K562 (cell line): ENCODE results near the gene ABHD5. TPM values are rescaled to one million over a fixed set of nuclear protein-coding genes. Genes with fewer than 3 reads are reported as not detected.

Experiments
- CREBBP ChIP-seq: IDR thresholded peaks from one replicate; pipeline ENCODE4 v1.6.1; 2012; ENCODE audit warnings: low read depth, mild to moderate bottlenecking, control low read depth, inconsistent platforms, low read length
- CTBP1 ChIP-seq: fragments of 450-650 bp; IDR thresholded peaks from 2 replicates; pipeline ENCODE4 v1.6.1; 2016; ENCODE audit warnings: borderline replicate concordance
- ETV1 ChIP-seq: fragments of 450-650 bp; conservative IDR thresholded peaks from 2 replicates; pipeline ENCODE4 v1.6.1; 2016; ENCODE audit warnings: missing genetic modification characterization, control low read depth, low read depth, missing compliant biosample characterization
- EZH2 ChIP-seq: IDR thresholded peaks from 2 replicates; pipeline ENCODE4 v1.6.1; 2012; ENCODE audit warnings: low read depth, mild to moderate bottlenecking, inconsistent platforms, low read length, borderline replicate concordance
- KLF6 ChIP-seq: fragments of 250-450 bp; sonication (Bioruptor Pico); IDR thresholded peaks from 2 replicates; pipeline ENCODE4 v1.4.0; 2020; ENCODE audit warnings: mild to moderate bottlenecking, moderate library complexity, borderline replicate concordance
- LEF1 ChIP-seq: fragments of 450-650 bp; IDR thresholded peaks from 2 replicates; pipeline ENCODE4 v1.6.1; 2016; ENCODE audit warnings: mild to moderate bottlenecking
- MEF2A ChIP-seq: IDR thresholded peaks from 2 replicates; pipeline ENCODE4 v1.6.1; 2011; ENCODE audit warnings: low read depth, mild to moderate bottlenecking, low read length, moderate library complexity; ENCODE audit not compliant: control insufficient read depth
- NCOA1 ChIP-seq: fragments of 450-650 bp; IDR thresholded peaks from 2 replicates; pipeline ENCODE4 v1.6.1; 2016; ENCODE audit warnings: low read depth
- PCBP2 ChIP-seq: fragments of 200-400 bp; formaldehyde crosslinking; IDR thresholded peaks from 2 replicates; pipeline ENCODE4 v1.6.1; 2018; ENCODE audit warnings: low read length, low read depth, mild to moderate bottlenecking, moderate library complexity; ENCODE audit not compliant: poor library complexity, severe bottlenecking
- PHF21A ChIP-seq: fragments of 450-650 bp; IDR thresholded peaks from 2 replicates; pipeline ENCODE4 v1.6.1; 2017; ENCODE audit warnings: low read depth, borderline replicate concordance
- ZKSCAN1 ChIP-seq: fragments of 150-350 bp; IDR thresholded peaks from 2 replicates; pipeline ENCODE4 v1.6.1; 2016; ENCODE audit warnings: low read depth, low read length
- polyA plus RNA-seq, 8 experiments: library from polyadenylated mRNA; depleted of rRNA in 4 of 8; stranded (reverse) in 5 of 8; unstranded in 3 of 8; fragments of >200 nt; fragmentation: Nextera tagmentation in 2 of 8; fragmentation: Illumina TruSeq in 1 of 8; extraction: Ambion mirVana in 2 of 8; extraction: Trizol in 1 of 8; gene quantifications; 2 replicates each; pipeline versions ENCODE4 v1.2.1 to v1.2.3, GENCODE V29; 2011 to 2014; ENCODE audit warnings: inconsistent platforms in 1 of 8, missing spikeins in 1 of 8
- total RNA-seq, 7 experiments: library from RNA; depleted of rRNA in 6 of 7; stranded (reverse); fragments of >200 nt in 6 of 7; fragmentation: Illumina TruSeq in 2 of 7; extraction: Trizol in 2 of 7; gene quantifications; 2 replicates each; pipeline versions ENCODE4 v1.2.1 to v1.2.3, GENCODE V29; 2011 to 2021; ENCODE audit warnings: low replicate concordance in 1 of 7
- TF ChIP-seq, protein P1 (sequence below): sonication (generic); formaldehyde crosslinking; IDR thresholded peaks from 2 replicates; pipeline ENCODE4 v1.8.0; 2023; ENCODE audit warnings: missing genetic modification reagents, mild to moderate bottlenecking, borderline replicate concordance
- TF ChIP-seq, protein P2 (sequence below): fragments of 250-450 bp; sonication (Bioruptor Pico); IDR thresholded peaks from 2 replicates; pipeline ENCODE4 v1.5.0; 2021; ENCODE audit warnings: mild to moderate bottlenecking, moderate library complexity
- TF ChIP-seq, protein P3 (sequence below): fragments of 450-650 bp; formaldehyde crosslinking; conservative IDR thresholded peaks from 2 replicates; pipeline ENCODE4 v1.4.0; 2022; ENCODE audit warnings: mild to moderate bottlenecking, missing genetic modification characterization
- TF ChIP-seq, protein P4 (sequence below): fragments of 250-450 bp; sonication (Bioruptor Pico); IDR thresholded peaks from 2 replicates; pipeline ENCODE4 v1.5.0; 2021

The ABHD5 gene
- total and polyA plus RNA-seq, 9 of the 15 experiments (the other 6 are each of a cell fraction or from before 2014, with no cell fraction given) = 27.8 to 61.7 (median 39.9) TPM

DNA sequence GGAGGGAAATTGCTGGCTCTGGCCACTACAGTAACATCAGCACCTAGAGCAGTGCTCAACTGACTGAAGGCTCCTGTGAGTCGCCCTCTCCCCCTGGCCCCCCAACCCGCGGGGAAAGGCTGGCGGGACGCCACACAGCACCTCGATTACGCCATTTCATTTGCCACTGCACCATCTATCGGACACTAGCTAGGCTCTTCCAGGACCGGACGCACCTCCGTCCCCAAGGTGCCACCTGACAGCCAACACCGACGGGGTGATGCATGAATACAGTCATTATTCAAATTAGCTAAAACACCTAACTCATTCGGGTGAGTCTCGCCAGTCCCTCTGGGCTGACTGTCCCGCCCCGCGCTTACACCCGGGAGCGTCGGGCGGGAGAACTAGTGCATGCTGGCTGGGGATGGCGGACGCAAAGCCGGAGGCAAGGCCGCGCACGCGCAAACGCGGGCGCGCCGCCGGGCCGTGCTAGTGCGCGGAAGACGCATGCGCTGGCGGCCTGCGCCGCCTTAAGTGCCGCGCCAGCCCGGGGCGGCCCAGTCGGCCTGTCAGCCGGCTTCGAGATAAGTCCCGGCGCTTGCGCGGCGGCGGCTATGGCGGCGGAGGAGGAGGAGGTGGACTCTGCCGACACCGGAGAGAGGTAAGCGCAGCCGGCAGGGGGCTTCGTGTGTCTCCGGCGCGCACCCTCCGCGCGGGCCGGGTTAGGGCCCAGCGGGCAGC, at the start of gene ABHD5 (continued):
- TF ChIP-seq, protein P1, sequence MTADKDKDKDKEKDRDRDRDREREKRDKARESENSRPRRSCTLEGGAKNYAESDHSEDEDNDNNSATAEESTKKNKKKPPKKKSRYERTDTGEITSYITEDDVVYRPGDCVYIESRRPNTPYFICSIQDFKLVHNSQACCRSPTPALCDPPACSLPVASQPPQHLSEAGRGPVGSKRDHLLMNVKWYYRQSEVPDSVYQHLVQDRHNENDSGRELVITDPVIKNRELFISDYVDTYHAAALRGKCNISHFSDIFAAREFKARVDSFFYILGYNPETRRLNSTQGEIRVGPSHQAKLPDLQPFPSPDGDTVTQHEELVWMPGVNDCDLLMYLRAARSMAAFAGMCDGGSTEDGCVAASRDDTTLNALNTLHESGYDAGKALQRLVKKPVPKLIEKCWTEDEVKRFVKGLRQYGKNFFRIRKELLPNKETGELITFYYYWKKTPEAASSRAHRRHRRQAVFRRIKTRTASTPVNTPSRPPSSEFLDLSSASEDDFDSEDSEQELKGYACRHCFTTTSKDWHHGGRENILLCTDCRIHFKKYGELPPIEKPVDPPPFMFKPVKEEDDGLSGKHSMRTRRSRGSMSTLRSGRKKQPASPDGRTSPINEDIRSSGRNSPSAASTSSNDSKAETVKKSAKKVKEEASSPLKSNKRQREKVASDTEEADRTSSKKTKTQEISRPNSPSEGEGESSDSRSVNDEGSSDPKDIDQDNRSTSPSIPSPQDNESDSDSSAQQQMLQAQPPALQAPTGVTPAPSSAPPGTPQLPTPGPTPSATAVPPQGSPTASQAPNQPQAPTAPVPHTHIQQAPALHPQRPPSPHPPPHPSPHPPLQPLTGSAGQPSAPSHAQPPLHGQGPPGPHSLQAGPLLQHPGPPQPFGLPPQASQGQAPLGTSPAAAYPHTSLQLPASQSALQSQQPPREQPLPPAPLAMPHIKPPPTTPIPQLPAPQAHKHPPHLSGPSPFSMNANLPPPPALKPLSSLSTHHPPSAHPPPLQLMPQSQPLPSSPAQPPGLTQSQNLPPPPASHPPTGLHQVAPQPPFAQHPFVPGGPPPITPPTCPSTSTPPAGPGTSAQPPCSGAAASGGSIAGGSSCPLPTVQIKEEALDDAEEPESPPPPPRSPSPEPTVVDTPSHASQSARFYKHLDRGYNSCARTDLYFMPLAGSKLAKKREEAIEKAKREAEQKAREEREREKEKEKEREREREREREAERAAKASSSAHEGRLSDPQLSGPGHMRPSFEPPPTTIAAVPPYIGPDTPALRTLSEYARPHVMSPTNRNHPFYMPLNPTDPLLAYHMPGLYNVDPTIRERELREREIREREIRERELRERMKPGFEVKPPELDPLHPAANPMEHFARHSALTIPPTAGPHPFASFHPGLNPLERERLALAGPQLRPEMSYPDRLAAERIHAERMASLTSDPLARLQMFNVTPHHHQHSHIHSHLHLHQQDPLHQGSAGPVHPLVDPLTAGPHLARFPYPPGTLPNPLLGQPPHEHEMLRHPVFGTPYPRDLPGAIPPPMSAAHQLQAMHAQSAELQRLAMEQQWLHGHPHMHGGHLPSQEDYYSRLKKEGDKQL (CRISPR knock-in tag) = no peak
- TF ChIP-seq EZH2 = no peak
- TF ChIP-seq ZKSCAN1 = peak; percentile 36; the same call in 1 of the 2 replicates
- no peak for TF ChIP-seq LEF1
- TF ChIP-seq, protein P2, sequence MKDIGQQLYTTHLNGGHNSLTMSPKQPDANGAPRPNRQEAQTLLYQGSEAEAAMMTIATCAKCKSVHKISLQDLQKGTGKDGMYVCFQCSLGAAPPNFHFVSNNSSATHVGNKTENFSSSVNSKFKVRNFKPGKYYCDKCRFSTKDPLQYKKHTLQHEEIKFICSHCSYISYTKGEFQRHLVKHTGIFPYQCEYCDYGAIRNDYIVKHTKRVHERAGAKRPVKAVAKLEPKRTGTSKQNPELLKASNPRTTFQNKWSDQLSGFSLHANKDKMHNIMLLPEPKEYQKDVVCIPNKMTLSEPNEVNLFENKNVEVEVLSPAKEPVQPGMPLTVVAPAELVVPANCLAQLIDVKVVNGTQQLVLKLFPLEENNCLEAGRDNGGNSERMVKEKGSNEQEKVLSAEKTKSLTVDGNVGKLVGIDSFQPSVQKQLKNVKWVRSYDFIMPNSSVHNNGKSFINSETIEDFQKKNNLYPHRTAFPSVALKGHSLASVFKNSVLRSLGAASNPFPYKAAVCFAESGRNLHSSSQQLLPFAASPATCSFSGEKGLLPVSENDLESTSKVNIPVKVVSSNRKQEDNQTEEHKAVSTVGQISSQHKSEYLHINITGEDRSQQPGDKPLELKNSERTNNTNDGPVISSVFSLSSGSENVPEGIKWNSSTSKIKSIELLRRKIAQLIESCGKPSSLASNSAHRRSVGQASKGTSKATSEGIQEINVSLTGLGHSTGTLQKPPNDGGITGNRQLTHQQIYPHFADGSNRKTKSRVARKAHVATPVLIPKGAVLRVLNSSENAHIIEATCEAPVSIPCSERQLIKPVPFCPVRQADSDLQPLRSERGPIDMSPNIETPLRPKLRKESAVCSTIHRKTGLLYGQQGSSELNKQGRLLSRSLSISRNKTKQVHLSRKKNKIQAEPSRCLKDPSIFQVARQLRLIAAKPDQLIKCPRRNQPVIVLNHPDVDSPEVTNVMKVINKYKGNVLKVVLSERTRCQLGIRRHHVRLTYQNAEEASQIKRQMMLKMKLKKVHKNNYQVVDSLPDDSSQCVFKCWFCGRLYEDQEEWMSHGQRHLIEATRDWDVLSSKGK = no peak
- TF ChIP-seq, protein P3, sequence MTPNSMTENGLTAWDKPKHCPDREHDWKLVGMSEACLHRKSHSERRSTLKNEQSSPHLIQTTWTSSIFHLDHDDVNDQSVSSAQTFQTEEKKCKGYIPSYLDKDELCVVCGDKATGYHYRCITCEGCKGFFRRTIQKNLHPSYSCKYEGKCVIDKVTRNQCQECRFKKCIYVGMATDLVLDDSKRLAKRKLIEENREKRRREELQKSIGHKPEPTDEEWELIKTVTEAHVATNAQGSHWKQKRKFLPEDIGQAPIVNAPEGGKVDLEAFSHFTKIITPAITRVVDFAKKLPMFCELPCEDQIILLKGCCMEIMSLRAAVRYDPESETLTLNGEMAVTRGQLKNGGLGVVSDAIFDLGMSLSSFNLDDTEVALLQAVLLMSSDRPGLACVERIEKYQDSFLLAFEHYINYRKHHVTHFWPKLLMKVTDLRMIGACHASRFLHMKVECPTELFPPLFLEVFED (CRISPR knock-in tag) = peak; percentile 83; the same call in 1 of the 2 replicates
- no peak for TF ChIP-seq MEF2A
- TF ChIP-seq PHF21A = no peak
- TF ChIP-seq NCOA1 = peak; percentile 32; the same call in 1 of the 2 replicates
- TF ChIP-seq CREBBP = no peak
- TF ChIP-seq PCBP2 = no peak
- peak; percentile 97 for TF ChIP-seq CTBP1
- TF ChIP-seq KLF6 (CRISPR knock-in tag) = peak; percentile 22; the same call in 1 of the 2 replicates
- TF ChIP-seq ETV1 (tag) = peak; percentile 72; the same call in 1 of the 2 replicates
- TF ChIP-seq, protein P4, sequence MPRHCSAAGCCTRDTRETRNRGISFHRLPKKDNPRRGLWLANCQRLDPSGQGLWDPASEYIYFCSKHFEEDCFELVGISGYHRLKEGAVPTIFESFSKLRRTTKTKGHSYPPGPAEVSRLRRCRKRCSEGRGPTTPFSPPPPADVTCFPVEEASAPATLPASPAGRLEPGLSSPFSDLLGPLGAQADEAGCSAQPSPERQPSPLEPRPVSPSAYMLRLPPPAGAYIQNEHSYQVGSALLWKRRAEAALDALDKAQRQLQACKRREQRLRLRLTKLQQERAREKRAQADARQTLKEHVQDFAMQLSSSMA (CRISPR knock-in tag) = 0 out of 2 replicates have a peak, but pooled peaks have one; percentile 73
